H4 (cell line): ENCODE data around the gene PLCH2. TPM values are rescaled to one million over a fixed set of nuclear protein-coding genes. Genes with fewer than 3 reads are reported as not detected.
"Not testable (repeated sequence)": the region's sequence is repeated elsewhere in the genome, so short reads cannot be mapped to it uniquely, and the experiment has no call there.

ENCODE experiments used
- DNase-seq: peaks from one replicate; pipeline ENCODE4 v3.0.0-alpha.2; 2015; ENCODE audit warnings: low spot score
- total RNA-seq: library from RNA; depleted of rRNA; stranded (reverse); fragments of >200 nt; shearing (Covaris generic); gene quantifications from 2 replicates; pipeline ENCODE4 v1.2.3, GENCODE V29; 2014

Gene PLCH2
- total RNA-seq, 1 experiment from 2014 or later = 0.02 TPM

DNA sequence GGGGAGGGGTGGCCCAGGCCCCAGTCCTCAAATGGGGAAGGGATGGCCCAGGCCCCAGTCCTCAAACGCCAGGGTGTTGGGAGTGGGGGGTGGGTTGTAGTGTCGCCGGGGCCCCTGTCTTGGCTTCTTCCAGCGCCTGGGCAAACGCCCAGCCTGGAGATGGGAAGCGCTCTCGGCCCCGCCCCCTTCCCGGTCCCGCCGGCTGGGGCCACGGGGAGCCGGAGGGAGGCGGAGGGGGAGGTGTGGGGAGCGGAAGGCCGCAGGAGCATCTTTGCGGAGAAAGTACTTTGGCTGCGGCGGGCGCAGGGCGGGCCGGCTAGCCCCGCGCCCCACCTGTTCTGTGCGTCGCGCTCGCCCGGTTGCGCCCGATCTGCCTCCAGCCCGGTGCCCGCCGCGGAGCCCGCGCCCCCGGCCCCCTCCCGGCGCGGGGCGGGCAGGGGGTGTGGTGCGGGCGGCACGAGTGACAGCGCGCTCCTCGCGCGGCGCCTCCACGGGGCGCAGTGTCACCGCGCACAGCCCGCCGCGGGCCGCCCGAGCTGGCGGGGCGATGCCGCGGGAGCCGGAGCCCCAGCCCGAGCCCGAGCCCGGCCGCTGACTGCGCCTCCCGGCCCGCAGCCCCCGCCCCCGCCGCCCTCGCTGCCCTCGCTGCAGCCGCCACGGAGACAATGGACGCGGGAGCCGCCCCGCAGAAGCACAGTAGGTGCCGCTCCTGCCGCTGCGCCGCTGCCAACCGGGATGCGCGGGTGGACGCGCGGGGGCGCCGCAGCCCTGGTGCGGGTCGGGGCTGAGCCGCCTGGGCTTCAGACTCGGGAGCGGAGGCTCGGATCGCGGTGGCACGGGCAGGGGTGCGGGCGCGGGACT is 32.6 kb upstream of the PLCH2 start:
- no peak for DNase-seq

DNA sequence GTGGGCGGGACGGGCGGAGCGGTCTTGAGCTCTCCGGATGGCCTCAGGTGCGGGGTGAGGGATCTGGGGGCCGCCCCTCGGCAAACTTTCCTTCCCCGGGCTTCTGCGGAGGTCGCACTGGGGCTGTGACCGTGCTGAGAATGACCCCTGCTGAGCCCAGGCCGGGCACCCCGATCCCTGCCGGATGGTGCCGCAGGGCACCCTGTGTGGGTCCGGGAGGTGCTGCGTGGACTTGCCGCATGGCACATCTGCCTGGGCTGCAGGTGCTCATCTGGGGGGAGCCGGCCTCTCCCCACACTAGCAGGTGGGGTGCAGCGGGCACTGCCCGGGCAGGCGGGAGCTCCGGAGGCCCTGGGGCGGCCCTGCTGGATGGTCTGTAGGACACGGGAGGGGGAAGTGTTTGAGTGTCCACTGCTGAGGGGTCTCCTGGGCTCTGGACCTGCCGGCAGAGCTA is 31.9 kb upstream of the PLCH2 start:
- DNase-seq = no peak

DNA sequence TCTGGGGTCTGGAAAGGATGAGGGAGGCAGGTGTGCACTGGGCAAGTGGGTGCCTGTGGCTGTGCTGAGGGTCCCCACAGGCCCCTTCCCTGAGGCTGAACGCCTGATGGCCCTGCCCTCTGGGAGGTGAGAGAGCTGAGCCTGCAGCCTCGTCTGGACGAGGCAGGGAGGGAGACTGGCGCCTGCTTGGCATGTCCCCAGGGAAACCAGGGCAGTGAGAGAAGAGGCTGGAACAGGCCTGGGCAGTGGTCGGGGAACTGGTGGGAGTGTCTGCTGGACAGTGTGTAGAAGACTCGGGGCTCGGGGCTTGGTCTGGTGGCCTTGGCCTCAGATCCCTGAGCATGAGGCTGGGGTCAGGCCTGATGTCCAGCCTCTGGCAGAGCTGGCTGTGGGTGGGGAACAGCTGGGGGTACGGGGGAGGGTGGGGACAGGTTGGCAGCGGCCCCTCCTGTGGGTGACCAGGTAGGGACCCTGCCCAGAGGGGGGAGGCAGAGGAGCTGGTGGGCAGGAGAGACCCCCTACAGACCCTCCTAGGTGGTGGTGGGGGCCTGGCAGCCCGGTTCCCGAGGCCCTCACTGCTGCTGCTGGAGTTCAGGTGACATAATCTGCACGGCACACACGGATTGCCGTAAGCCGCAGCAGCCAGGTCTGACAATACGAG is 30.8 kb upstream of the PLCH2 start:
- no peak for DNase-seq

DNA sequence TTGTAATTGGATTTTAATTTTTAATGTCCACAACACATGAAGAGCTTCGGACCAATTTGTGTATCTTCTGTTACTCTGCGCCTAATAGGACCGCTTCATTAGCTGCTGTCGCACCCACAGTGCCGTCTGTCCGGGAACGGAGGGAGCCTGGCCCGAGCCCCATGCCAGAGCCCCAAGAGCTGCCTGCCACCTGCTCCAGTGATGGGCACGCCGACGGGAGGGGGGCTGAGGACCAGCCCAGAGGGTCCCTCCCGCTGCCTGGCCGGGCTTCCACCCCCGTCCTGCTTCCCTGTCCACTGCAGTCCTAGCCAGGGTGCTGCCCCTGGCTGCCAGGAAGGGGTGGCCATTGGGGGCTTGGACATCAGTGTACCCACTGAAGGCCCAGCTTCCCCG is 30.3 kb upstream of the PLCH2 start:
- DNase-seq = no peak

DNA sequence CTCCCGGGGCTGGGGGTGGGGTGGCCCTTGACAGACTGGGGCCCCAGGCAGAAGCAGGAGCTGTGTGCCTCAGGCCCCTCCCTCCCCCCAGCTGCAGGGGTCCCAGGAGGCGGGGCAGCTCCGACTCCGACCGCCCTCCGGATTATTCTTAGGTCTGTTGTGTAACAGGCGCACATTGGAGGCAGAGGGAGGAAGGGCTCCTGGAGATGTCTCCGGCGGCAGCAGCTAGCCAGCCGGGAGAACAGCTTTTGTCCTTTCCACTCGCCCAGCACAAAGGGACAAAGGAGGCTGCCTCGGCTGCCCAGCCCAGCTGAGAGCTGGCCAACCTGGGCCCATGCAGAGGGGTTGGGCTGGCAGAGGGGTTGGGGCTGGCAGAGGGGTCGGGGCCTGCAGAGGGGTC is 29.7 kb upstream of the PLCH2 start:
- no peak for DNase-seq

DNA sequence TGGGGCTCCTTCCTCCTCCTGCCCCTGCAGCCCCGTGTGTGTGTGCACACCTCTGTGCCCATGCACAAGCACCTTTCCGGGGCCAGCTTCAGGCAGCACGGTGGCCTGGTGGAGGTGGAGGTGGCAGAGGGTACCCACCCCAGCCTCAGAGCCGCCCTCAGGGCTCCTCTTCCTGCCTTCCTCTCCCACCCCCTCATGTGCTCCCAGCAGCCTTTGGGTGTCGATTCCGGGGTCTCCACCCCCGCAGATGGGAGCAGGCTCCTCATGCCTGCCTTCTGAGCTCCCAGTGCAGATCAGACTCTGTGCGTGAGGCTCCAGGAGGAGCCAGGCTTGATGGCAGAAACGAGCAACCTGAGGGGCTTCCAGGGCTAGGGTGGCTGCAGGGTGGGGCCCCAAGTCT is 29.2 kb upstream of the PLCH2 start:
- no peak for DNase-seq

DNA sequence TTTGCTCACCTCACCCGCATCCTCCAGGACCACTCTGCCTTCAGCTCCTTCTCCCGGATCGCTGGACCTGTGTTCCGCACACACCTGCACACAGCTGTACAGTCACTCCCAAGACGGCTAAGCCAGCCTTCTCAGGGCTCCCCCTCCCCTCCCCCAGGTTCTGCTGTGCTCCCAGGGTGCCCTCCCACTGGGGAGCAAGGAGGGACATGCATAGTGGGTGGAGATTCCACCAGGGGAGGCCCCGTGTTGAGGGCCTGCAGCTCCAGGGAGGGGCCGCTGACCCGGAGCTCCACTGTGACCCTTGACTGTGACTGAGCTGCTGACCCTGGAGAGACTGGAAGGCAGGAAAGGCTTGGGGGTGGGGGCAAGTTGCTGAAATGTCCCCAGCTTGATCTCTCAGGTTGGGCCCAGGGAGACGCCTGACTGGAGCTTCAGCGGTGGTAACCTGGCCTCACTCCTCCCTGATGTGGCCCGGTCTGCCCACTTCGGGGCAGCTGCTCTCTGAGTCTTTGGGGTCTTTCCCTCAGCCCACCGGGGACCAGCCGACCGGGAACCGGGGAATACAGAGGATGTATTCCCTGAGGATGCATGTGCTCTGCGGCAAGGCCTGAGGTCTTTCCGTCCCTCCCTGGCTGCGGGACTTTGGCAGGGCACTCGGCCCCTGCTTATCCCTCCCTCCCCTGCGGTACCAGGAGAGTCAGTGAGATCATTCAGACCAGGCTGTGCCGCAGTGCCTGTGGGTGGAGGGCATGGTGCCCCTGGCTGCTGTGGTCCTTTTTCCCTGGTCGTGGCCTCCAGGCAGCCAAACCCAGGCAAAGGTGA is 28.6 kb upstream of the PLCH2 start:
- DNase-seq = no peak

DNA sequence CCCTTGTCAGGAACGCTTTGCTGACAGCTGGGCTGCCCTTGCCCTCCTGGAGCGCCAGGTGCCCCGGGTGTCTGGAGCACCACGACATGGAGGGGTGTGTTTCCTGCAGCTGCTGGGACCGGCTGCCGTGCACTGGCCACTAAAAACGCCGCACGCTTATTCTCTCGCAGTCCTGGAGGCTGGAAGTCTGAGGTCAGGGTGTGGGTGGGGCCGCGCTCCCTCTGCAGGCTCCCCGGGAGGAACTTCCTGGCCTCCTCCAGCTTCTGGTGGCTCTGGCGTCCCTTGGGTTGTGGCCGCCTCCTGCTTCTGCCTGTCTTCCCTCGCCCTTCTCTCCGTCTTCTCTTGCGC is 28.0 kb upstream of the PLCH2 start:
- no peak for DNase-seq

DNA sequence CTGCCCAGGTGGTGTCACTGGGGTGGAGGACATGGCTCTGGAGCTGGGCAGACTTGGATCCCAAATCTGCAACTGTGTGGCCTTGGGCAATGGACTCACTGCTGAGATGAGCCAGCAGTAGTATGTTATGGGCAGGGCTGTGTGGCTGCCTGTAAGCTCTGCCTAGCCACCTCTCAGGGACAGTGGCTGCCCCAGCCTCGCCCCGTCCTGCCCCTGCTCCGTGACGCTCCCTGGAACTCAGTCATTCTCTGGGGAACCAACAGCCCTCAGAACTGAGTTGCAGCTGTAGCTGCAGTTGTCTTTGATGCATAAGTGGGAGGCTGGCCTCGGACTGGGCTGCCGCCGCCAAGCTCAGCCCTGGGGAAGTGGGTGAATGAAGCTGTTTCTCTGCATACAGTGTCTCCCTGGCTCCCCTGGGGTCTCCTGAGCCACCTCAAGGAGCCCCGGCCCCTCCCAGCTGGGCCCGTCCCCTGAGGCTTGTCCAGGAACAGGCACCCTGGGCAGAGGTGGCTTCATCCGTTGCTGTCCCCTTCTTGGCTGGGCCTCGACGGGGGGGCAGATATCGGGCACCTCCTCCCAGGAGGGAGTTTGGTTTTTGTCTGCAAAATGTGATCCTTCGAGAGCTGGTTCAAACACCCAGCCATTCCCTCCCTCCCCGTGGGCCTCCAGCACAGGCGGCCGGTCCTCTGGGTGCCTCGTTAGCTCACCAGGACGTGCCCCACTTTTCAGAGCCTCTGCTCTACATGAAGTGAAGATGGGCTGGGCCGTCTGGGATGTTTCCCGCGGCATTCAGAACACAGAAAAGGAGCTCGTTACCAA is 26.2 kb upstream of the PLCH2 start:
- DNase-seq = no peak

DNA sequence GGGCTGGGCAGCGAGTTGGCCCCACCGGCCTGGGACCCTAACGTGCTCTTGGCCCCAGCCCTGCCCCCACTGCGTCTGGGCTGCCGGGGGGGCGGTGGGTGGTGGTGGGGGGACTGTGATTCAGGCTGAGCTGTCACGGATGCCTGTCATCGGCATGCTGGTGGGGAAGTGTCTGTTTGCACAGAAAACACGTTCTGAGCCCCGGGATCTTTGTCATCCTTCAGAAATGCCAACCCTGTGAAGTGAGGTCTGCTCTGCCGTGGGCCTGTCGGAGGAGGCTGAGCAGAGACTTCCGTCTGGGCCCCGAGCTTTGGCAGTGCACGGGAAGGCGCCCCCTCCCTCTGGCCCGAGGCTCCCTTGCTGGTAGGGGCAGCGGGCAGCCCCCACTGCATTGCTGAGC is 24.3 kb upstream of the PLCH2 start:
- DNase-seq = peak; percentile 32

DNA sequence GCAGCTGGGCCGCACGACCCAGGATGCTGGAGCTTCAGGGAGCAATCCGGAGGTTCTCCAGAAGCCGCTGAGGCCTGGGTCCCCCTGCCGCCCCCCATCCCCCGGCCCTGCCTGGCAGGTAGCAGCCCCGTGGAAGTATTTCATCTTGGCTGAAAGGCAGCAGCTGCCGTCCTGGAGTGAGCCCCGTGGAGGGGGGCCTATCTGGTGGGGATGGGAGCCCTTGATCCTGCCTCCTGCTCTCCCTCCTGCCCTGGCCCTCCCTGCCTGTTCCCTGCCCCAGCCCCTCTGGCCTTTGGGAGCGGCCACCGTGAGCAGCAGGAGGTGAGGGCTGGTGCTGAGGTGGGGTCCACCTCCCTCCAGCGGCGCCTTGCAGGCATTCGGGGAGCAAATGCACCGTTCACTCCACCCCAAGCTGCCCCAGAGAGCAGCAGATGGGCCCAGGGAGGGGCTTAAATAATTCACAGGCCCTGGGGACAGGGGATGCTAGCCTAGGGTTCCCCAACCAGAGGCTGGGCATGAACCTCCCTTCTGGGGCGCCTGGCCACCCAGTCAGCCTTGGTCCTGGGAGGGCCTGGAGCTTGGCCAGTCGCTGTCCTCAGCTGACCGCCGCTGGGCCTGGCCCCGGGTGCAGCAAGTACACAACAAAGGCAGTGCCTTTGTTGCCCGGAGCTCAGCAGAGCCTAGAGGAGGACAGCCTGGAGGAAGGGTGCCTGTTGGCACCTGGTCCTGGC is 23.7 kb upstream of the PLCH2 start:
- no peak for DNase-seq

DNA sequence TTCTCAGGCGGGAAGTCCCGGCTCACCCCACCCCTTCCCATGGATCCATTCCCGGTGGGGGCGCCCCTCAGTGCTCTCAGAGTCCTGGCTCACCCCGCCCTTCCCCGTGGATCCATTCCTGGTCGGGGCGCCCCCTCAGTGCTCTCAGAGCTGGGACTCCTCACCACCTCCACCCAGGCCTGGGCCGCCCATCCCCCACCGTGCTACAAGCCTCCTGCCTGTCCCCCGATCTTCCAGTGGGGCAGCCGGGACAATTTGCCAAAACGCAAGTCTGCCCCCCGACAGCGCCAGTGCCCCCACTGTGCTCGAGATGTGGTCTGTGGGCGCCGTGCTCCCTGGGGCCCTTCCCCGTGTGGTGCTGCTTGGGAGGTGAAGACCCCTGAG is 23.2 kb upstream of the PLCH2 start:
- no peak for DNase-seq

DNA sequence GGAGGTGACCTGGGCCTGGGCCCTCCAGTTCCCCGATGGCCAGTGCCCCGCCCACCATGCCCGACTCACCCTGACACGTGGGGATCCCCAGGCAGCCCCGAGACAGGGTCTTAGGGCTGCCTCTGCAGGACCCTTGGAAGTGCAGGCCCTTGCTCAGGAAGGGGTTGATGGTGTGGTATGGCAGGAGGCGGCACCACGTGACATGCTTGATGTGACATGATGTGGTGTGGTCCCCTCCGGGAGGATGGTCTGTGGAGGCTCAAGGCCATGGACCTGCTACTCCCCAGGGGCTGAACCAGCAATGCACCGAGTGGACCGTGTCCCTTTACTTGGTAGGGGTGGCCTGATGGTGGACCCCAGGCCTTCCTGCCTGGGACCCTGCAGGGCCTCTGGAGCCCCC is 21.9 kb upstream of the PLCH2 start:
- no peak for DNase-seq

DNA sequence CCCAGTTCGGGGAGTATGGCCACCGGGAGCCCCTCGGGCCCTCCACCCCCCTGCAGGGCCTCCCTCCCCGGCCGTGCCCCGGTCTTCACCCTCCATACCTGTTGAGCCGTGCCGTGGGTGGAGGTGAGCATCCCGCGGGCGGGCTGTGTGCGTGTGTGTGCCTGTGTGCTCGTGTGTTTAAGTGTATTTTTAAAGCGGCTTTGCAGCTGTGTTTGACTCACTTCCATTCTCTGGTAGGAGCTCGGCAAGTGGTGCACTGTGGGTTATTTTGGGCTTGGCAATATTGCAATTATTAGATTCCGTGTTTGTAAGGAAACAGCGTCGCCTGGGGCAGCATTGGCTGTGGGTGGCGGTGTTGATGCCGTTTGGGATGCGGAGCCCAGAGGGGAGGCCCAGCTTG is 20.3 kb upstream of the PLCH2 start:
- DNase-seq = no peak

DNA sequence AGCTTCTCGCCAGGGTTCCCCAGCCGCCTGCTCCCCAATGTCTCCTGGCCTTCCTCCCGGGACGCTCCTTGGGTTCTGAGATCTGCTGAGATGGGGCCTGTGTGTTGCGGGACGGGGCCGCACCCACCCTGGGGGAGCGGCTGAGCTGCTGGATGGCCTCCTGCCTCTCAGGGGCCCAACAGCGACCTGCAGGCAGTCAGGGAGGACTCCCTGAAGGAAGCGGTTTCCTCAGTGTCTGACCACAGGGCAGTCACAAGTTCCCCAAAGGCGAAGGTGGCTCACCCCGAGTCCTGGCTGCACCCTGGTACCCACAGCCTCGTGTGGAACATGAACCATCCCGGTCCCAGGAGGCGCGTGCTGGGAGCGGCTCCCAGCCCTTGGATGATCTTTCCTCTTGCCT is 18.6 kb upstream of the PLCH2 start:
- no peak for DNase-seq

DNA sequence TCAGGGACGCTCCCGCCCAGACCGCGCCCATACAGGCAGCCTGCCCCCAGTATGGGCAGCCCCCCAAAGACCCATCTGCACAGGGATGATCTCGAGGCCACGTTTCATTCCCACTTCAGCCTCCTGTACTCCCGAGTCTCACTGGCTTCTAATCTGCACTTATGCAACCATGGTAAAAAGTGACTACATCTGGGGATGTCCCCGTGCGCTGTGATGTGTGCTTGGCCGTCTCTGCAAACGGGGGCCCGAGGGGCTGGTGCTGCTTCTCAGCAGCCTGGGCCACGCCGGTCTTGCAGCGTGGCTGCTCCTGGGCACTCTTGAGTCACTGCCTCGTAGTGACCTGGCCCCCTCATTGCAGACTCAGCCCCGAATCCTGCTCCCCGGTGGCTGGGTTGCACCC is 17.4 kb upstream of the PLCH2 start:
- no peak for DNase-seq

DNA sequence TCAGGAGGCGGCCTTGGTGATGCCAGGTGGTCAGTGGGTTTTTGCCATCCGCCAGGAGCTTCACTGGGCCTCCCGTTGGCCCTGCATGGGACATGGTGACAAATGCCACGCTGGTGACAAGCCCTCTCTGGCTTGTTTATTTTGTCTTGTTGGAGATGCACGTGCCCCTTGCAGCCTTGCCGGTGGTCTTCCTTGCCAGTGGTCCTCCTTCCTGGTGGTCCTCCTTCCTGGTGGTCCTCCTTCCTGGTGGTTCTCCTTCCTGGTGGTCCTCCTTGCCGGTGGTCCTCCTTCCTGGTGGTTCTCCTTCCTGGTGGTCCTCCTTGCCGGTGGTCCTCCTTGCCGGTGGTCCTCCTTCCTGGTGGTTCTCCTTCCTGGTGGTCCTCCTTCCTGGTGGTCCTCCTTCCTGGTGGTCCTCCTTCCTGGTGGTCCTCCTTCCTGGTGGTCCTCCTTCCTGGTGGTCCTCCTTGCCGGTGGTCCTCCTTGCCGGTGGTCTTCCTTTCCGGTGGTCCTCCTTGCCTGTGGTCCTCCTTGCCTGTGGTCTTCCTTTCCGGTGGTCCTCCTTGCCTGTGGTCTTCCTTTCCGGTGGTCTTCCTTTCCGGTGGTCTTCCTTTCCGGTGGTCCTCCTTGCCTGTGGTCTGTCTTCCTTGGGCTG is 16.9 kb upstream of the PLCH2 start:
- not testable (repeated sequence) for DNase-seq

DNA sequence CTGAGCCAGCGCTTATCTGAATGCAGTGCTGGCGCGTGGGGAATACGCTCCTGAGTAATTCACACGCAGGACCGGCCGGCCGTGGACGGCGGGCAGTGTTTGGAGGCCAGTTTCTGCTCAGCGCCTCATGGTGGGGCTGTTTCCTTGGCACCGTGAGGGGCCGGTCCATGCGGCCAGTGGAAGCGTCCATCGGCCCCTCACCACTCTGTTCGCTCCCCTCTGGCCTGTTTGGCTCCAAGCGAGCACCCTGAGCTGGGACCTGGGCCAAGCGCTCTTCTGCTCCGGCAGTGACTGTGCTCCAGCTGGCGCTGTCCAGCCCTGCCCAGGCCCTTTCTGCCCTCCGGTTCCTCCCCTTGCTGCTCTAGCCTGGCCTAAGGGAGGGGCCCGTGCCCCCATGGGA is 16.3 kb upstream of the PLCH2 start:
- DNase-seq = no peak

DNA sequence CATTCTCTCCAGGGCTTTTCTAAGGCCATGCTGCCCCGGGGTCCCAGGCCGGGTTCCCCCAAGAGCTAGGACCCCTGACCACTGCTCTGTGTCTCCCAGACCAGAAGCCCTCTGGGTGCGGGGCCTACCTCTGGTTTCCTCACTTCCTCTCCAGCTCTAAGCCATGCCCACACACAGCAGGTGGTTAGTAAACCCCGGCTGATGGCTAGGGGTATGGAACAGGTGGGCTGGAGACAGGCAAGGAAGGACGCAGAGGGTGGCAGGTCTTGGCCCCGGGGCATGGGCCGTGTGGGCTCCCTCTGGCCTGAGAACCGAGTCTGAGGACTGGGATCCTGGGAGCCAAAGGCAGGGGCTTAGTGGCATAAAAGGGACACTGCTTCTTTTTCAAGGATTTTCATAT is 15.9 kb upstream of the PLCH2 start:
- no peak for DNase-seq

DNA sequence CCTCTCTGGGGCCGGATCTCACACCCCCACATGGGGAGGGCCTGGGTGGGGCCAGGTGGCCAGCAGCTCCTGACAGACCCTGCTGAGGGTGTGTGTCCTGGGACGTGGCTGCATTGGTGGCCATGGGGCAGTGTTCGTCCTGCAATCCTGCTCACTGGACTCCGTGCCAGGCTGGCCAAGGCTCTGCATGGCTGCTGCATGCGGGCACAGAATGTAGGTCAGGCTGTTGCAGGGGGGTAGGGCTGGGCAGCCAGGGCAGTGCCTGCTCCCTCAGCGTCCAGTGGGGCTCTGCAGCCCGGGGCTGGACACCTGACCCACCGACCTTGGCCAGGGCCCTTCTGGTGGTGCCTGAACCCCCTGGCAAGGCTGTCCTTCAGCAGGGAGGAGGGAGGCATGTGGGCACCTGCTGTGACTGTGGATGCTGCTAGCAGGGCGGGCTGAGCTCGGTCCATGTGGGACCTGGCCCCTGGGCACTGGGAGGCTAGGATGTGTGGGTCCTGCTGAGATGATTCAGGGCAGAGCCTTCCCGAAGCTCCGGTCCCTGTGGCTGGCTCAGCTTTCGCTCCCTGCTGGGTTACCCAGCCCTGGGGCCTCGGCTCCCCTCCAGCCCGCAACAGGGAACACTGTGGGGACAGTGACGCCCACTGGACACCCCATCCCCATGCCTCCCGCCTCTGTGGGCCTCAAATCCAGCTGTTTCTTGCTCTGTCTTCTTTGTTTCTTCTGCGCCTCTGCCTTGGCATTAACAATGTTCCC is 14.9 kb upstream of the PLCH2 start:
- no peak for DNase-seq
